DOHH2 (cell line): ENCODE measurements around the gene CELSR3.

Experiments used
- H3F3A ChIP-seq: fragments of 200-600 bp; sonication (generic), shearing (Covaris generic); 2 replicates; pipeline ENCODE4 v1.6.0; 2016; ENCODE audit warnings: antibody characterized with exemption, mild to moderate bottlenecking; ENCODE audit not compliant: control insufficient read depth, insufficient read depth
- H3K27ac ChIP-seq: fragments of 200-600 bp; sonication (generic); 2 replicates; pipeline ENCODE4 v1.5.1; 2014; ENCODE audit warnings: low read depth, mild to moderate bottlenecking, low read length, moderate library complexity
- H3K27me3 ChIP-seq: fragments of 200-600 bp; sonication (generic); 2 replicates; pipeline ENCODE4 v1.6.1; 2014; ENCODE audit warnings: mild to moderate bottlenecking, low read length, mixed read lengths; ENCODE audit not compliant: control insufficient read depth
- H3K36me3 ChIP-seq: fragments of 200-600 bp; sonication (generic); 2 replicates; pipeline ENCODE4 v1.6.1; 2014; ENCODE audit warnings: mild to moderate bottlenecking, low read length, moderate library complexity, mixed read lengths; ENCODE audit not compliant: control insufficient read depth
- H3K4me1 ChIP-seq: fragments of 200-600 bp; sonication (generic); 2 replicates; pipeline ENCODE4 v1.6.1; 2014; ENCODE audit warnings: mild to moderate bottlenecking, low read length, mixed read lengths; ENCODE audit not compliant: control insufficient read depth
- H3K4me2 ChIP-seq: fragments of 200-600 bp; sonication (generic); 2 replicates; pipeline ENCODE4 v1.6.0; 2014; ENCODE audit warnings: mild to moderate bottlenecking, low read length, moderate library complexity
- H3K4me3 ChIP-seq: fragments of 200-600 bp; sonication (generic); 2 replicates; pipeline ENCODE4 v1.5.1; 2014; ENCODE audit warnings: mild to moderate bottlenecking, low read length, mixed read lengths
- H3K79me2 ChIP-seq: fragments of 200-600 bp; sonication (generic); 2 replicates; pipeline ENCODE4 v1.6.1; 2014; ENCODE audit warnings: mild to moderate bottlenecking, low read length, mixed read lengths; ENCODE audit not compliant: control insufficient read depth
- H3K9me2 ChIP-seq: fragments of 200-600 bp; sonication (generic); replicated peaks from 2 replicates; pipeline ENCODE4 v1.6.1; 2014; ENCODE audit warnings: mild to moderate bottlenecking, low read length, mixed read lengths; ENCODE audit not compliant: control insufficient read depth
- H3K9me3 ChIP-seq: fragments of 200-600 bp; sonication (generic); 2 replicates; pipeline ENCODE4 v1.6.1; 2014; ENCODE audit warnings: antibody characterized with exemption, low read length, mixed read lengths; ENCODE audit not compliant: control insufficient read depth, insufficient read depth
- H4K20me1 ChIP-seq: fragments of 200-600 bp; sonication (generic); 2 replicates; pipeline ENCODE4 v1.6.0; 2014; ENCODE audit warnings: low read depth, mild to moderate bottlenecking, antibody characterized with exemption, low read length, moderate library complexity; ENCODE audit not compliant: control insufficient read depth, insufficient read depth
- EZH2phosphoT487 ChIP-seq: fragments of 200-600 bp; sonication (generic); IDR thresholded peaks from 2 replicates; pipeline ENCODE4 v1.6.1; 2017; ENCODE audit warnings: borderline replicate concordance, mild to moderate bottlenecking, antibody characterized with exemption, low read length, moderate library complexity, mixed read lengths
- TF ChIP-seq, protein P1 (sequence below): fragments of 200-600 bp; sonication (generic); IDR thresholded peaks from one replicate; pipeline ENCODE4 v1.5.1; 2014; ENCODE audit warnings: antibody characterized with exemption, mild to moderate bottlenecking, low read depth, low read length; ENCODE audit not compliant: poor library complexity, severe bottlenecking

The CELSR3 gene

DNA sequence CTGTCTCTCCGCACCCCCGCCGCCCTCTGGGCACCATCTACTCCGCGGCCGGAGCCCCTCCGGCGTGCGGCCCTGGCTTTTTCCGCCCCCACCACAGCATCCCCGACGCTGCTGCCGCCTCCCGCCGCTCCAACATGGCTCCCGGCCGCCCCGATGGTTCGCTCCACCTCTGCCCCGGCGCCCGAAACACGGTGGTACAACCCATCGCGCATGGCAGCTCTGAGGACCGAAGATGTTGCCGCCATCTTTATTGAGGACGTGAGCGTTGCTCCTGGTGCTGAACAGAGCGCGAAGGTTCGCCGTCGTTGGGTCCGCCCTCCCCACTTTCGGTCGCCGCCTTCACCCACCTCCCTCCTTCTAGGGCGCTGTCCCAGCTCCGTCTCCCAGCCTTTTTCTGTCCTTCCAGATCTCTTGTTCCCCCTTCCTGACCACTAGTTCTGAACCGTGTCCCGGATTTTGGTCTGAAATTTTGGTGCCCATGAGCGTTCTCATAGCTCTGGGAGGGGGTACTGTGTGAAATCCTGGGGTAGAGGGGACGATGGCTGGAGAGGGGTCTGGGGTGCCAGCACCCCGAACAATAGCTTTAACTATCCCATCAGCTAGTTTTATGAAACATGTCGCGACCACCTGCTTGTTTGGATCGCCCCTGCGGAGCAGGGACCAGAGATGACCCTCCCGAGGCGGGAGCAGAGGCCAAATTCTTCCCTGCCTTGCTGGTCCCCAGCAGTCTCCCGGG lies at the start of gene CELSR3:
CELSR3 (minus strand) TSS at position 134 of the 736 bp plus-strand sequence. CDS start 252 bp downstream, outside the sequence.
- H3K4me3 ChIP-seq: peak within 1 kb of the TSS; percentile 64
- peak within 1 kb of the TSS; percentile 63 for H3K4me2 ChIP-seq
- H3F3A ChIP-seq: no peaks in the 10 kb centered on the region
- TF ChIP-seq, protein P1, sequence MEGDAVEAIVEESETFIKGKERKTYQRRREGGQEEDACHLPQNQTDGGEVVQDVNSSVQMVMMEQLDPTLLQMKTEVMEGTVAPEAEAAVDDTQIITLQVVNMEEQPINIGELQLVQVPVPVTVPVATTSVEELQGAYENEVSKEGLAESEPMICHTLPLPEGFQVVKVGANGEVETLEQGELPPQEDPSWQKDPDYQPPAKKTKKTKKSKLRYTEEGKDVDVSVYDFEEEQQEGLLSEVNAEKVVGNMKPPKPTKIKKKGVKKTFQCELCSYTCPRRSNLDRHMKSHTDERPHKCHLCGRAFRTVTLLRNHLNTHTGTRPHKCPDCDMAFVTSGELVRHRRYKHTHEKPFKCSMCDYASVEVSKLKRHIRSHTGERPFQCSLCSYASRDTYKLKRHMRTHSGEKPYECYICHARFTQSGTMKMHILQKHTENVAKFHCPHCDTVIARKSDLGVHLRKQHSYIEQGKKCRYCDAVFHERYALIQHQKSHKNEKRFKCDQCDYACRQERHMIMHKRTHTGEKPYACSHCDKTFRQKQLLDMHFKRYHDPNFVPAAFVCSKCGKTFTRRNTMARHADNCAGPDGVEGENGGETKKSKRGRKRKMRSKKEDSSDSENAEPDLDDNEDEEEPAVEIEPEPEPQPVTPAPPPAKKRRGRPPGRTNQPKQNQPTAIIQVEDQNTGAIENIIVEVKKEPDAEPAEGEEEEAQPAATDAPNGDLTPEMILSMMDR: no peak
- no peak for TF ChIP-seq EZH2phosphoT487
- H3K9me3 ChIP-seq: no peaks in the 10 kb centered on the region
- no peaks in the 10 kb centered on the region for H3K36me3 ChIP-seq
- H3K9me2 ChIP-seq: no peaks in the 10 kb centered on the region
- H3K79me2 ChIP-seq: no peaks in the 10 kb centered on the region
- H3K27ac ChIP-seq: no peak within 1 kb of the TSS
- no peaks in the 10 kb centered on the region for H3K27me3 ChIP-seq
- 0 out of 2 replicates have a peak, but pooled peaks cover 3% of the 10 kb centered on the region for H4K20me1 ChIP-seq
- H3K4me1 ChIP-seq: peaks cover 10% of the 10 kb centered on the region; the same call in 1 of the 2 replicates

GRCh38 chr3:48711727-48712126 lies 49.0 kb upstream of the CELSR3 start:
- no peak overlapping the region for H3K4me2 ChIP-seq
- peaks cover 98% of the 10 kb centered on the region for H3K79me2 ChIP-seq
- no peak for TF ChIP-seq EZH2phosphoT487
- TF ChIP-seq, protein P1: no peak
- H3K9me3 ChIP-seq: no peaks in the 10 kb centered on the region
- H3K4me3 ChIP-seq: no peak overlapping the region
- peaks cover 28% of the 10 kb centered on the region for H3K4me1 ChIP-seq
- no peaks in the 10 kb centered on the region for H3K9me2 ChIP-seq
- no peak overlapping the region for H3K27ac ChIP-seq
- peaks cover 80% of the 10 kb centered on the region for H3K36me3 ChIP-seq
- H3F3A ChIP-seq: no peaks in the 10 kb centered on the region
- no peaks in the 10 kb centered on the region for H3K27me3 ChIP-seq
- peaks cover 13% of the 10 kb centered on the region; the same call in 1 of the 2 replicates for H4K20me1 ChIP-seq

DNA sequence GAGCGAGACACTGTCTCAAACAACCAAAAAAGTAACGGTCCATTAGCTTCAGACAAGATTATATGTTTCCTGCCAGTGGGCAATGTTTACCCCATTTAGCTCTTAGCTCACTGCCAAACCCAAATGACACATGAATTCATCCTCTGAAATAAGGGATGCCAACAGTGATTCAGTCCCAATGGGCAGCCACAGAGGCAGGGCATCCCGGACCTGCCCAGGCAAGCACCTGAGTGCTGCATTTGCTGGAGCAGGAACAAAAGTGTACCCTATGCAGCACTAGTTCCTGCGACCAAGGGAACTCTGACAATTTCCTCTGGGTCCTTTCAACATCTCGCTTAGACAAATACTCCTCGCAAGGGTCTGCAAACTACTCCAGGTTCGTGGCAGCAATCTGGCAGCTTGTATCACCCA lies 46.4 kb upstream of the CELSR3 start:
- no peak overlapping the region for H3K27ac ChIP-seq
- H3F3A ChIP-seq: no peaks in the 10 kb centered on the region
- H3K4me2 ChIP-seq: no peak overlapping the region; the same call in 1 of the 2 replicates
- H3K9me2 ChIP-seq: no peaks in the 10 kb centered on the region
- peaks cover 18% of the 10 kb centered on the region for H3K4me1 ChIP-seq
- H3K9me3 ChIP-seq: no peaks in the 10 kb centered on the region
- H3K27me3 ChIP-seq: no peaks in the 10 kb centered on the region
- H3K79me2 ChIP-seq: peaks cover 97% of the 10 kb centered on the region
- TF ChIP-seq EZH2phosphoT487: no peak
- TF ChIP-seq, protein P1: no peak
- peaks cover 14% of the 10 kb centered on the region; the same call in 1 of the 2 replicates for H4K20me1 ChIP-seq
- peaks cover 64% of the 10 kb centered on the region for H3K36me3 ChIP-seq
- H3K4me3 ChIP-seq: no peak overlapping the region
